ENCODE results near the gene CLASP2.

CLASP2 gene

GRCh38 chr3:33579178-33579510 lies 138.9 kb downstream of the CLASP2 start:
- Histone ChIP-seq H3K79me2 (ENCODE audit: control insufficient read depth, insufficient read depth, low read length, poor library complexity) (no peaks in the 10 kb centered on the region), H3K4me2 (ENCODE audit: low read length) (no peak overlapping the region), H3K4me1 (ENCODE audit: control insufficient read depth in 1 of 2, insufficient read depth in 2 of 2, low read length in 2 of 2) (peaks cover 0 to 5% of the 10 kb centered on the region in 2 experiments), H3K27me3 (ENCODE audit: insufficient read depth, low read length) (no peaks in the 10 kb centered on the region), H3K9me3 (ENCODE audit: insufficient read depth, low read depth, low read length) (no peaks in the 10 kb centered on the region), H3K4me3 (ENCODE audit: low read depth, low read length) (no peak overlapping the region), H3K27ac (ENCODE audit: low read depth, low read length) (no peak overlapping the region), H3K9ac (ENCODE audit: low read length) (no peak overlapping the region), H4K8ac (ENCODE audit: low read depth, low read length) (no peak overlapping the region), H3K79me1 (ENCODE audit: low read length) (no peaks in the 10 kb centered on the region), H3K18ac (ENCODE audit: low read length) (no peak overlapping the region), H4K12ac (ENCODE audit: low read depth, low read length) (no peak overlapping the region), H2BK5ac (ENCODE audit: low read depth, low read length, poor library complexity) (no peak overlapping the region), H2AK5ac (ENCODE audit: low read length) (no peak overlapping the region), H3K4ac (ENCODE audit: low read depth, low read length) (no peak overlapping the region), H2AFZ (ENCODE audit: insufficient read depth, low read length, poor library complexity) (no peak overlapping the region), H2BK12ac (ENCODE audit: low read length) (no peak overlapping the region), H2BK120ac (ENCODE audit: insufficient read depth, low read length, poor library complexity) (no peak overlapping the region), H3K36me3 (ENCODE audit: control insufficient read depth in 1 of 2, insufficient read depth in 2 of 2, low read length in 2 of 2) (peaks cover 0 to 2% of the 10 kb centered on the region in 2 experiments), H4K91ac (ENCODE audit: low read depth, low read length) (no peak overlapping the region), H3K23ac (ENCODE audit: low read length) (no peak overlapping the region), H3K14ac (ENCODE audit: low read length) (no peak overlapping the region)
- no CpG with 5 or more reads among the region's 1 CpG for WGBS (ENCODE audit: extremely low coverage, insufficient coverage, insufficient read length)
- no peak for DNase-seq

DNA sequence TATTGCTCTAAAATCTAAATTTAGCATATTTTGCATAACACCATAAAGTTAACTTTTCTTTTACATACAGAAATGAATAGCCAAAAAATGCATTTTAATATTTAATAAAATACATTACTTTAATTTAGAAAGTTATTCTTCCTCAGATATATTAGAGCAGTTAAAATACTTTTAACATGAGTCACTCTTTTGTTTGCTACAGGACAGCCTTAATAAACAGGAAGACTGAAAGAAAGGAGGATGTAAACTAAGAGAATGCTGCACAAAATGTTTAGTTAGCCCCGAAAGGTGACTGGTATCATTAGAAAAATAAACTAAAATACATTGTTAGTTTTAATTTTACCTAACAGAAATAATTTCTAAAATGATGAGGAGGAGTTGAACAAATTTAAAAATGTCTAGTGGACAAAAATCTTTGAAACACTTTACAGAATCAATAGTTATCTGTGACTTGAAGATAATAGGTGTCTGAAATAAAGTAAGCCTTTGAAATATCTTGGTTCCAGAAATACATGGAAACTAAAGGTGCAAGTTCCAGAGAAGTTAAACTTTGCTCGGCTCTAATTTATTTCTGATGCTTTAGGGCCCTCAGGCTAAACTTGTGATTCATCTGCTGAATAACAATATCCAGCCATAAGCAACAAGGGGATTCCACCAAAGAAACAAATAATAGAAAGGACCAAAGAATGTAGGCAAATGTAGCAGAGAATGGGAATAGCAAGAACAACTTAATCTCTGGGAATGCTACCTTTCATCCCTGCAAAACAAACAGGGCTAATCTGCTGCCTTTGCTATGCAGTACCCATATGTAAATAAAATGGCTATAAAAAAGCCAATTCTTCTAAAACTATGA lies 139.5 kb downstream of the CLASP2 start:
- Histone ChIP-seq H3K79me2 (ENCODE audit: control insufficient read depth, insufficient read depth, low read length, poor library complexity) (no peaks in the 10 kb centered on the region), H4K91ac (ENCODE audit: low read depth, low read length) (no peak overlapping the region), H3K27ac (ENCODE audit: low read depth, low read length) (peak overlapping the region; percentile 39), H3K4me2 (ENCODE audit: low read length) (no peak overlapping the region), H2AFZ (ENCODE audit: insufficient read depth, low read length, poor library complexity) (no peak overlapping the region), H3K4ac (ENCODE audit: low read depth, low read length) (no peak overlapping the region), H4K12ac (ENCODE audit: low read depth, low read length) (no peak overlapping the region), H3K4me3 (ENCODE audit: low read depth, low read length) (no peak overlapping the region), H3K9ac (ENCODE audit: low read length) (no peak overlapping the region), H3K36me3 (ENCODE audit: control insufficient read depth in 1 of 2, insufficient read depth in 2 of 2, low read length in 2 of 2) (peaks cover 0 to 2% of the 10 kb centered on the region in 2 experiments), H3K27me3 (ENCODE audit: insufficient read depth, low read length) (no peaks in the 10 kb centered on the region), H3K14ac (ENCODE audit: low read length) (no peak overlapping the region), H4K8ac (ENCODE audit: low read depth, low read length) (no peak overlapping the region), H2BK5ac (ENCODE audit: low read depth, low read length, poor library complexity) (no peak overlapping the region), H3K18ac (ENCODE audit: low read length) (no peak overlapping the region), H3K23ac (ENCODE audit: low read length) (no peak overlapping the region), H3K9me3 (ENCODE audit: insufficient read depth, low read depth, low read length) (no peaks in the 10 kb centered on the region), H3K79me1 (ENCODE audit: low read length) (no peaks in the 10 kb centered on the region), H3K4me1 (ENCODE audit: control insufficient read depth in 1 of 2, insufficient read depth in 2 of 2, low read length in 2 of 2) (peaks cover 0 to 5% of the 10 kb centered on the region in 2 experiments), H2BK12ac (ENCODE audit: low read length) (no peak overlapping the region), H2AK5ac (ENCODE audit: low read length) (no peak overlapping the region), H2BK120ac (ENCODE audit: insufficient read depth, low read length, poor library complexity) (no peak overlapping the region)
- no CpG with 5 or more reads among the region's 2 CpGs for WGBS (ENCODE audit: extremely low coverage, insufficient coverage, insufficient read length)
- peak; percentile 27 to 75 for DNase-seq

GRCh38 chr3:33577588-33577987 lies 140.5 kb downstream of the CLASP2 start:
- H2BK120ac ChIP-seq (ENCODE audit: insufficient read depth, low read length, poor library complexity), result no peak overlapping the region
- H4K12ac ChIP-seq (ENCODE audit: low read depth, low read length), result no peak overlapping the region
- no peak overlapping the region for H2BK5ac ChIP-seq (ENCODE audit: low read depth, low read length, poor library complexity)
- no peak for DNase-seq
- no peak overlapping the region for H3K4ac ChIP-seq (ENCODE audit: low read depth, low read length)
- H3K9ac ChIP-seq (ENCODE audit: low read length), result no peak overlapping the region
- H3K79me1 ChIP-seq (ENCODE audit: low read length), result no peaks in the 10 kb centered on the region
- peaks cover 2% of the 10 kb centered on the region in 2 experiments for H3K36me3 ChIP-seq (ENCODE audit: control insufficient read depth in 1 of 2, insufficient read depth in 2 of 2, low read length in 2 of 2)
- no peaks in the 10 kb centered on the region for H3K79me2 ChIP-seq (ENCODE audit: control insufficient read depth, insufficient read depth, low read length, poor library complexity)
- no peak overlapping the region for H2BK12ac ChIP-seq (ENCODE audit: low read length)
- no peaks in the 10 kb centered on the region for H3K27me3 ChIP-seq (ENCODE audit: insufficient read depth, low read length)
- H3K4me3 ChIP-seq (ENCODE audit: low read depth, low read length), result no peak overlapping the region
- no peaks in the 10 kb centered on the region for H3K9me3 ChIP-seq (ENCODE audit: insufficient read depth, low read depth, low read length)
- peaks cover 0 to 5% of the 10 kb centered on the region in 2 experiments for H3K4me1 ChIP-seq (ENCODE audit: control insufficient read depth in 1 of 2, insufficient read depth in 2 of 2, low read length in 2 of 2)
- no peak overlapping the region for H3K23ac ChIP-seq (ENCODE audit: low read length)
- no peak overlapping the region for H3K18ac ChIP-seq (ENCODE audit: low read length)
- no peak overlapping the region for H3K4me2 ChIP-seq (ENCODE audit: low read length)
- H3K14ac ChIP-seq (ENCODE audit: low read length), result no peak overlapping the region
- H2AFZ ChIP-seq (ENCODE audit: insufficient read depth, low read length, poor library complexity), result no peak overlapping the region
- no peak overlapping the region for H3K27ac ChIP-seq (ENCODE audit: low read depth, low read length)
- peak overlapping the region; percentile 5 for H4K91ac ChIP-seq (ENCODE audit: low read depth, low read length)
- no peak overlapping the region for H2AK5ac ChIP-seq (ENCODE audit: low read length)
- no peak overlapping the region for H4K8ac ChIP-seq (ENCODE audit: low read depth, low read length)
- no CpG with 5 or more reads among the region's 1 CpG for WGBS (ENCODE audit: extremely low coverage, insufficient coverage, insufficient read length)

GRCh38 chr3:33577173-33577572 lies 140.9 kb downstream of the CLASP2 start:
- Histone ChIP-seq H2AFZ (ENCODE audit: insufficient read depth, low read length, poor library complexity) (no peak overlapping the region), H3K79me1 (ENCODE audit: low read length) (no peaks in the 10 kb centered on the region), H2BK5ac (ENCODE audit: low read depth, low read length, poor library complexity) (no peak overlapping the region), H2BK120ac (ENCODE audit: insufficient read depth, low read length, poor library complexity) (no peak overlapping the region), H3K4me2 (ENCODE audit: low read length) (no peak overlapping the region), H3K23ac (ENCODE audit: low read length) (no peak overlapping the region), H3K9ac (ENCODE audit: low read length) (no peak overlapping the region), H3K27me3 (ENCODE audit: insufficient read depth, low read length) (no peaks in the 10 kb centered on the region), H3K18ac (ENCODE audit: low read length) (no peak overlapping the region), H4K8ac (ENCODE audit: low read depth, low read length) (no peak overlapping the region), H3K4me3 (ENCODE audit: low read depth, low read length) (no peak overlapping the region), H4K12ac (ENCODE audit: low read depth, low read length) (no peak overlapping the region), H4K91ac (ENCODE audit: low read depth, low read length) (no peak overlapping the region), H3K4ac (ENCODE audit: low read depth, low read length) (no peak overlapping the region), H3K79me2 (ENCODE audit: control insufficient read depth, insufficient read depth, low read length, poor library complexity) (no peaks in the 10 kb centered on the region), H3K9me3 (ENCODE audit: insufficient read depth, low read depth, low read length) (no peaks in the 10 kb centered on the region), H2AK5ac (ENCODE audit: low read length) (no peak overlapping the region), H3K4me1 (ENCODE audit: control insufficient read depth in 1 of 2, insufficient read depth in 2 of 2, low read length in 2 of 2) (peaks cover 0 to 2% of the 10 kb centered on the region in 2 experiments), H3K14ac (ENCODE audit: low read length) (no peak overlapping the region), H3K36me3 (ENCODE audit: control insufficient read depth in 1 of 2, insufficient read depth in 2 of 2, low read length in 2 of 2) (peaks cover 2% of the 10 kb centered on the region in 2 experiments), H2BK12ac (ENCODE audit: low read length) (no peak overlapping the region), H3K27ac (ENCODE audit: low read depth, low read length) (no peak overlapping the region)
- DNase-seq, result no peak
- WGBS (ENCODE audit: extremely low coverage, insufficient coverage, insufficient read length), result no CpG with 5 or more reads among the region's 3 CpGs

Measured in trophoblast cell (in vitro differentiated cells and primary cell).